ENCODE measurements around the gene SEMA7A. TPM values are rescaled to one million over a fixed set of nuclear protein-coding genes. Genes with fewer than 3 reads are reported as not detected.
"Not testable (repeated sequence)": the region's sequence is repeated elsewhere in the genome, so short reads cannot be mapped to it uniquely, and the experiment has no call there.

SEMA7A gene
- total RNA-seq, 2 donors from 2014 or later: 0.79 to 1.7 TPM

GRCh38 chr15:74394090-74394846, 39.5 kb downstream of the SEMA7A start:
- DNase-seq: no peak
- intact Hi-C loops (cut with DNase I, micrococcal nuclease): no loop called here
- ATAC-seq: no peak

DNA sequence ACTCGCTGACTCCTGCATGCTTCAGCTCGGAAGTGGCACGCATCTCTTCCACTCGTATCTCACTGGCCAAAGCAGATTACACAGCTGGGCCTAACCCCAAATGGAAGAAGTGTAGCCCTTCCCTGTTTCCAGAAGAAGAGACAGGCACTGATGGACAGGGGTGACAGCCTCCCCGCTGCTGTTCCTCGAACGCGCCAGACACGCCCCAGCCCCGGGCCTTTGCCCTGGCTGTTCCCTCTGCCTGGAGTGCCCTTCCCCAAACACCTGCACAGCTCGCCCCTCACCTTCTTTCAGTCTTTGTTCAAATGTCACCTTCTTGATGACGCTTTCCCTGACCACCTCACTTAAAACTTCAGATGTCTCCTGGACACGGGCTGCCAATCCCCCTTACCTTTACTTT, 40.3 kb downstream of the SEMA7A start:
- ATAC-seq: no peak
- intact Hi-C loops (cut with DNase I, micrococcal nuclease): no loop called here

GRCh38 chr15:74392902-74393301, 40.9 kb downstream of the SEMA7A start:
- intact Hi-C loops (cut with DNase I, micrococcal nuclease): no loop called here
- ATAC-seq (no peak), DNase-seq (no peak)

More for the DNA sequence above, 40.3 kb downstream of the SEMA7A start:
- DNase-seq: no peak

- ATAC-seq: no peak
- no peak for DNase-seq
- intact Hi-C loops (cut with DNase I, micrococcal nuclease): no loop called here
These were observed 41.3 kb downstream of the SEMA7A start for GRCh38 chr15:74392451-74392830.

- intact Hi-C loops (cut with DNase I, micrococcal nuclease): no loop called here
- ATAC-seq: no peak
- DNase-seq: no peak
These were observed 41.9 kb downstream of the SEMA7A start for GRCh38 chr15:74391582-74392450.

- no peak for ATAC-seq
- intact Hi-C loops (cut with DNase I, micrococcal nuclease): no loop called here
- no peak for DNase-seq
These were observed 43.0 kb downstream of the SEMA7A start for GRCh38 chr15:74390647-74391288.

GRCh38 chr15:74390049-74390646, 43.6 kb downstream of the SEMA7A start:
- ATAC-seq; intact Hi-C loops (cut with DNase I, micrococcal nuclease); DNase-seq: not testable (repeated sequence)

- no peak for DNase-seq
- no peak for ATAC-seq
- intact Hi-C loops (cut with DNase I, micrococcal nuclease): no loop called here
These were observed 44.3 kb downstream of the SEMA7A start for GRCh38 chr15:74389241-74390048.

DNA sequence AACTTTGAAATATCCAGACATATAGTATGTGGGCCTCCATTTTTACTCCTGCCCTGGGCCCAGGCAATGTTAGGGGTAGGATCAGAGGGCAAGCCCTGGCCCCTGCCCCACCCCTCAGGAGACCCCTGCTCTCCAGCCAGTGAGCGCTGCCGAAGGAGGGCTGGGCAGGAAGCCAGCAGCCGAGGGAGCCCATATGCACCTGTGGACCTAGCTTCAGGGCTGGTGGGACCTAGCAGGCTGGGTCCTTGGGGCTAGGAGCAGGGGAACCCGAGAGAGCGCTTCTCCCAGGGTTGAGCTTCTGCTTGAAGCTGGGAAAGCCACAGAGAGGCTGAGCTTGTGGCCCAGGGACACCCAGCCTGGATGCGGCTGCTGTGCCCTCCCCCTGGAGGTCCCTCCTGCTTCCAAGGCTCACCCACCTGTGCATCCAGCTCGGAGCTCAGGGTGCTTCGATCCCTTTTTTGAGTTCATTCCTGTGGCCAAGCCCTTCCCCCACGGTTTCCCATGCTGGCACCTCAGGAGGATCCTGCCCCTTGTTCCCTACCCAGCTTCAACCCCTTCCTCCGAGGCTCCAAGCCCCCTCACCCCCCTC, 45.3 kb downstream of the SEMA7A start:
- intact Hi-C loops (cut with DNase I, micrococcal nuclease): no loop called here
- DNase-seq: no peak

GRCh38 chr15:74387621-74388362, 46.0 kb downstream of the SEMA7A start:
- intact Hi-C loops (cut with DNase I, micrococcal nuclease): no loop called here
- DNase-seq (no peak), ATAC-seq (no peak)

More for the DNA sequence above, 45.3 kb downstream of the SEMA7A start:
- no peak for ATAC-seq

GRCh38 chr15:74387141-74387541, 46.6 kb downstream of the SEMA7A start:
- no peak for DNase-seq
- ATAC-seq: no peak

GRCh38 chr15:74386496-74387140, 47.1 kb downstream of the SEMA7A start:
- ATAC-seq (no peak), DNase-seq (no peak)
- intact Hi-C loops (cut with DNase I, micrococcal nuclease): no loop called here

More at GRCh38 chr15:74387141-74387541, 46.6 kb downstream of the SEMA7A start:
- intact Hi-C loops (cut with DNase I, micrococcal nuclease): no loop called here

GRCh38 chr15:74385733-74386132, 48.0 kb downstream of the SEMA7A start:
- intact Hi-C loops (cut with DNase I, micrococcal nuclease): no loop called here
- ATAC-seq (no peak), DNase-seq (no peak)

GRCh38 chr15:74384881-74385643, 48.7 kb downstream of the SEMA7A start:
- no peak for DNase-seq
- intact Hi-C loops (cut with DNase I, micrococcal nuclease): loop anchor here in 1 of 2 donors (5.0 kb wide), 1 partner anchor 52 kb away; no protein-coding TSS in a partner anchor

DNA sequence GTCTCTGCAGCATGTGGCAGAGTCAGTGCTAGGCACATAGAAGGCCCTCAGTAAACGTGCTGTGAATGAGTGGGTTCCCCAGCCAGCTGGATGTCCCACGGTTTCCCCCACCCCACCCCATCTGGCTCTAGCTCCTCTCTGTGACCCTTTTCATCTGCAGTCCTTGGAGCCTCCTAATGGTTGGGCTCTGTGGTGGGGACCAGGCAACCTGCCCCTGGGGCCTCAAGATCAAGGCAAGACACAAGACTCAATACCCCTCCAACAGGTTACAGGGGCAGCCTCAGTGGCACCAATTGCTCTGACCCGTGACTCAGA, 49.2 kb downstream of the SEMA7A start:
- no peak for DNase-seq
- intact Hi-C loops (cut with DNase I, micrococcal nuclease): loop anchor here in 1 of 2 donors (5.0 kb wide), 1 partner anchor 53 kb away; no protein-coding TSS in a partner anchor

More at GRCh38 chr15:74384881-74385643, 48.7 kb downstream of the SEMA7A start:
- peak; percentile 33 for ATAC-seq

More for the DNA sequence above, 49.2 kb downstream of the SEMA7A start:
- ATAC-seq: no peak
